22Rv1 (cell line): ENCODE measurements around the gene METTL13.

ENCODE experiments used
- CTCF ChIP-seq: fragments of 450-650 bp; IDR thresholded peaks from 2 replicates; pipeline ENCODE4 v1.5.1; 2017; ENCODE audit warnings: mild to moderate bottlenecking
- ZFX ChIP-seq: fragments of 450-650 bp; IDR thresholded peaks from 2 replicates; pipeline ENCODE4 v1.6.1; 2017; ENCODE audit warnings: antibody characterized with exemption, borderline replicate concordance

- TF ChIP-seq CTCF = no peak
- no peak for TF ChIP-seq ZFX
These were observed 17.7 kb upstream of the METTL13 start for GRCh38 chr1:171763764-171764163.
